Astrocyte of the spinal cord (primary cell): ENCODE measurements around the gene ZNF562.

Source experiments
- DNase-seq: peaks from one replicate; pipeline ENCODE4 v3.0.0; 2011; ENCODE audit warnings: low read depth, low spot score
- H3K4me3 ChIP-seq: 2 replicates; pipeline ENCODE4 v1.5.1; 2011; ENCODE audit warnings: low read depth, mild to moderate bottlenecking, low read length, moderate library complexity
- in situ Hi-C: cut with HindIII; loops from 2 replicates; pipeline ENCODE4 v1.10.0; 2017; ENCODE audit warnings: low sequenced_read_pairs
- TF ChIP-seq, protein P1 (sequence below): IDR thresholded peaks from 2 replicates; pipeline ENCODE4 v1.5.1; 2012; ENCODE audit warnings: low read depth, mild to moderate bottlenecking, low read length, inconsistent platforms

The ZNF562 gene

GRCh38 chr19:9644472-9644871, 30.4 kb downstream of the ZNF562 start:
- H3K4me3 ChIP-seq = no peak overlapping the region
- no peak for DNase-seq
- TF ChIP-seq, protein P1, sequence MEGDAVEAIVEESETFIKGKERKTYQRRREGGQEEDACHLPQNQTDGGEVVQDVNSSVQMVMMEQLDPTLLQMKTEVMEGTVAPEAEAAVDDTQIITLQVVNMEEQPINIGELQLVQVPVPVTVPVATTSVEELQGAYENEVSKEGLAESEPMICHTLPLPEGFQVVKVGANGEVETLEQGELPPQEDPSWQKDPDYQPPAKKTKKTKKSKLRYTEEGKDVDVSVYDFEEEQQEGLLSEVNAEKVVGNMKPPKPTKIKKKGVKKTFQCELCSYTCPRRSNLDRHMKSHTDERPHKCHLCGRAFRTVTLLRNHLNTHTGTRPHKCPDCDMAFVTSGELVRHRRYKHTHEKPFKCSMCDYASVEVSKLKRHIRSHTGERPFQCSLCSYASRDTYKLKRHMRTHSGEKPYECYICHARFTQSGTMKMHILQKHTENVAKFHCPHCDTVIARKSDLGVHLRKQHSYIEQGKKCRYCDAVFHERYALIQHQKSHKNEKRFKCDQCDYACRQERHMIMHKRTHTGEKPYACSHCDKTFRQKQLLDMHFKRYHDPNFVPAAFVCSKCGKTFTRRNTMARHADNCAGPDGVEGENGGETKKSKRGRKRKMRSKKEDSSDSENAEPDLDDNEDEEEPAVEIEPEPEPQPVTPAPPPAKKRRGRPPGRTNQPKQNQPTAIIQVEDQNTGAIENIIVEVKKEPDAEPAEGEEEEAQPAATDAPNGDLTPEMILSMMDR = no peak
- in situ Hi-C loops = no loop called here

DNA sequence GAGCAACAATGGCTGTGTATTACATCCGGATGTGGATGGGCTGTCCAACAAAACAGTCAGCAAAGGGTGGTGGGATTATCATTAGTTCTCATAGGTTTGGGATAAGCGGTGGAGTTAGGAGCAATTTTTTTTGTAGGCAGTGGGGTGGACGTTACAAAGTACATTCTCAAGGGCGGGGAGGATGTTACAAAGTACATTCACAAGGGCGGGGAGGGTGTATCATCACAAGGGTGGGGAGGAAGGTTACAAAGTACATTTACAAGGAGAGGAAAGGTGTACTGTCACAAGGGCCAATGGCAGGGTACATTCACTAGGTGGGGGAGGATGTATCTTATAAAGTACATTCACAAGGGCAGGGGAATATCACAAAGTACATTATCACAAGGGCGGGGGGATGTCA, 33.1 kb downstream of the ZNF562 start:
- no peak overlapping the region for H3K4me3 ChIP-seq
- DNase-seq = no peak
- TF ChIP-seq, protein P1 = no peak
- in situ Hi-C loops = no loop called here

DNA sequence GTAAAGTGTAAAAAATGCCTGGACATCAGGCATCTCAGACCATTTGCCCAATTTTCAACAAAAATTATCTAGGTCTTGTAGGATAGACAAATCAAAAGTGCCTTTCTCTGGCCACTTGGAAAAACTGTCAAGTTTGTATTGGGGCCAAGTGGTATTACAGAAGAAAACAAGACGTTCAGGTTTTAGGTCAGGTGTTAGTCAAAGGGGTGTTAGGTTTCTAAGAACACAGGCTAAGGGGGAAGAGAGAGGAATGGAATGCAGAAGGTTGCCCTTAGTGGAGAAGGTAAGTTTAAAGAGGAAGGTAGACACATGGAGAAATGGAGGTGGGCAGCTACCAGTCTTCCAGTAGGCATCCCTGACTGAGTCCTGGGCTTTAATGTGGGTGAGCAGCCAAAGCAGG, 33.9 kb downstream of the ZNF562 start:
- DNase-seq = no peak
- in situ Hi-C loops = no loop called here
- TF ChIP-seq, protein P1 = no peak
- no peak overlapping the region for H3K4me3 ChIP-seq

- in situ Hi-C loops = no loop called here
- TF ChIP-seq, protein P1 = no peak
- DNase-seq = no peak
- no peak overlapping the region for H3K4me3 ChIP-seq
Measured at GRCh38 chr19:9636018-9636417, 38.9 kb downstream of the ZNF562 start.

GRCh38 chr19:9627856-9628255, 47.0 kb downstream of the ZNF562 start:
- in situ Hi-C loops = no loop called here
- no peak for DNase-seq
- no peak overlapping the region for H3K4me3 ChIP-seq
- TF ChIP-seq, protein P1 = no peak

GRCh38 chr19:9622531-9622930, 52.4 kb downstream of the ZNF562 start:
- DNase-seq = peak; percentile 7
- no peak overlapping the region for H3K4me3 ChIP-seq
- in situ Hi-C loops = no loop called here
- TF ChIP-seq, protein P1 = no peak
